Measurements from ENCODE around the gene NRXN3.

- no peak for TF ChIP-seq CTCF (conservative IDR thresholded peaks at IDR 0.05 in 1 of 2, IDR thresholded peaks at IDR 0.05 in 1 of 2; ENCODE audit: low read depth in 1 of 2, low read length in 2 of 2)
- TF ChIP-seq EZH2 (IDR thresholded peaks at IDR 0.05; ENCODE audit: low read length, missing control alignments): no peak
Measured at GRCh38 chr14:79193689-79194477, 1023.7 kb downstream of the NRXN3 start.

All from fibroblast of lung (primary cell).